Hepatocyte (in vitro differentiated cells): ENCODE results near the gene ADAM10.

Experiments used
- CTCF ChIP-seq: fragments of 200-600 bp; sonication (generic); IDR thresholded peaks from 2 replicates; pipeline ENCODE4 v1.5.1; 2016; ENCODE audit warnings: antibody characterized with exemption, mild to moderate bottlenecking; ENCODE audit not compliant: poor library complexity
- EZH2 ChIP-seq: fragments of 200-600 bp; sonication (generic); IDR thresholded peaks from 2 replicates; pipeline ENCODE4 v1.6.1; 2016; ENCODE audit warnings: antibody characterized with exemption, mild to moderate bottlenecking, borderline replicate concordance

GRCh38 chr15:58669108-58669507 lies 80.4 kb downstream of the ADAM10 start:
- TF ChIP-seq CTCF = no peak
- TF ChIP-seq EZH2 = no peak
